B cell (primary cell): ENCODE measurements around the gene MS4A12.

Experiments used
- EZH2 ChIP-seq: IDR thresholded peaks from 2 replicates; pipeline ENCODE4 v1.6.1; 2012; ENCODE audit warnings: borderline replicate concordance, low read depth, mild to moderate bottlenecking, moderate library complexity, low read length; ENCODE audit not compliant: insufficient read depth, poor library complexity, severe bottlenecking
- TF ChIP-seq, protein P1 (sequence below): fragments of 200-600 bp; IDR thresholded peaks from one replicate; pipeline ENCODE4 v1.8.0; 2022; ENCODE audit warnings: antibody characterized with exemption, mild to moderate bottlenecking

DNA sequence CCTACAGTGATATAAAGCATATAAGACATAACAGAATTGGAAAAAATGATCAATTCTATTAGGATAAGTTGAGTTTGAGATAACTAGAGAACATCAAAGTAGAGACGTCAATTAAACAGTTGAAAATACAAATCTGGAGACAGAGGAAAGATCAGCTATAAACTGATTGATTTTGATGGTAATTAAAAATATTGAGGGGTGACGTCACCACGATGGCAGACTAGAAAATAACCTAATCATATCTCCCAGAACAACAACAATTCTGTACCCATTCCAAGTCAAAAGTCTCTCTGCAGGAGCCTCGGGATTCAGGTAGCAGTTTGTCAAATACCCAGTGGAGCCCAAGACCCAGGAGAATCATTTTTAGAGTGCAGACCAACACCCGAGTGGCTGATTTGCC is 51.5 kb downstream of the MS4A12 start:
- TF ChIP-seq, protein P1, sequence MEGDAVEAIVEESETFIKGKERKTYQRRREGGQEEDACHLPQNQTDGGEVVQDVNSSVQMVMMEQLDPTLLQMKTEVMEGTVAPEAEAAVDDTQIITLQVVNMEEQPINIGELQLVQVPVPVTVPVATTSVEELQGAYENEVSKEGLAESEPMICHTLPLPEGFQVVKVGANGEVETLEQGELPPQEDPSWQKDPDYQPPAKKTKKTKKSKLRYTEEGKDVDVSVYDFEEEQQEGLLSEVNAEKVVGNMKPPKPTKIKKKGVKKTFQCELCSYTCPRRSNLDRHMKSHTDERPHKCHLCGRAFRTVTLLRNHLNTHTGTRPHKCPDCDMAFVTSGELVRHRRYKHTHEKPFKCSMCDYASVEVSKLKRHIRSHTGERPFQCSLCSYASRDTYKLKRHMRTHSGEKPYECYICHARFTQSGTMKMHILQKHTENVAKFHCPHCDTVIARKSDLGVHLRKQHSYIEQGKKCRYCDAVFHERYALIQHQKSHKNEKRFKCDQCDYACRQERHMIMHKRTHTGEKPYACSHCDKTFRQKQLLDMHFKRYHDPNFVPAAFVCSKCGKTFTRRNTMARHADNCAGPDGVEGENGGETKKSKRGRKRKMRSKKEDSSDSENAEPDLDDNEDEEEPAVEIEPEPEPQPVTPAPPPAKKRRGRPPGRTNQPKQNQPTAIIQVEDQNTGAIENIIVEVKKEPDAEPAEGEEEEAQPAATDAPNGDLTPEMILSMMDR = no peak
- TF ChIP-seq EZH2 = no peak
